AG04449 (cell line): Measurements from ENCODE around the gene LINGO4.

ENCODE experiments used
- CTCF ChIA-PET: fragments of 350-600 bp; formaldehyde crosslinking; extraction: SDS; loops from one replicate; lab custom pipeline; 2021; ENCODE audit warnings: antibody characterized with exemption; lab: Yijun Ruan, JAX
- POLR2A ChIA-PET: fragments of 400-600, 350-600 bp; formaldehyde crosslinking; extraction: SDS; loops from one replicate; lab custom pipeline; 2020; ENCODE audit warnings: antibody characterized with exemption, inconsistent platforms; lab: Yijun Ruan, JAX
- DNase-seq: peaks from one replicate; pipeline ENCODE4 v3.0.0-alpha.2; 2010; ENCODE audit warnings: low read depth, low spot score
- H3K4me3 ChIP-seq: 2 replicates; pipeline ENCODE4 v1.5.1; 2011; ENCODE audit warnings: low read depth, mild to moderate bottlenecking, control low read depth, low read length
- CTCF ChIP-seq: IDR thresholded peaks from one replicate; pipeline ENCODE4 v1.5.1; 2011; ENCODE audit warnings: mild to moderate bottlenecking, moderate library complexity, low read length, control low read depth, inconsistent platforms; ENCODE audit not compliant: insufficient read depth; ENCODE audit errors: missing control alignments

LINGO4 gene

DNA sequence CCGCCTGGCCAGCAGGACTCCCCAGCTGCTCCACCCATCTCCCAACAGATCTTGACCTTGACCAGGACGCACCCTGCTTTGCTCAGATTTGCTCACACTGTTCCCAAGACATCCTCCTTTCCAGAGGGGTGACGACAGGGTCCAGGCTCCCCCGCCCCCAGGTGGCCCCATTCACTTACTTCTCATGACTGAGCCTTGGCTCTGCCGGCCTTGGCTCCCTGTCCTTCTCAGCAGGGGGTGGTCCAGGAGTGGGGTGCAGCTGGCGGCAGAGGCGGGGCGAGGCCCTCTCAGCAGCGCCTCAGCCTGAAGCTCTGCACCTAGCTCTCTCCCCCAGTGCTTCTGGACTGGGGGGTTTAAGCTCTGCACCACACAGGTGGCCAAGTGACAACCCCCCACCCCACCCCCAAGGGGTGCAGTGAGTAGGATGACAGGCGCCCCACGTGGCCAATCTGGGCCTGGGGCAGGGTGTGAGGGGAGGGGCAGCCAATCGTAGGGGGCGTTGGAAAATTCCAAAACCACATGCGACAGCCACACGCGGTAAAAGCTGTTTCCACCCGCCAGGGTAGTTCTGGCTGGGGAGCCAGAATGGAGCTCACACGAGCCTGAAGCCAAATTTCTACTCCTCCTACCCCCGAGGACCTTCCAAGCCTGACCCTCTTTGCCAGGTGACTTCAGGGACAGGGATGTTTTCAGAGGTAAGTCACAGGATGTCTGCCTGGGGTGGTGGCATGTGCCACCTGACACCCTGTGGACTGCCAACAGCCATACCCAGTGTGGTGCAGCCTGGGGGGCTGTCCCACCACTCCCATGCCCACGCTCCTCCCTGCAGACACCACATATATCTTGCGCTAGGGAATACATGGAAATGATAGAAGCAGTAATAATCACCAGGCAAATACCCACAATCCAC, 20.8 kb upstream of the LINGO4 start:
- CTCF ChIA-PET, result no interaction called here
- POLR2A ChIA-PET, result no interaction called here
- H3K4me3 ChIP-seq, result no peak overlapping the region
- no peak for DNase-seq
- no peak for TF ChIP-seq CTCF

GRCh38 chr1:151825204-151825603, 20.0 kb upstream of the LINGO4 start:
- POLR2A ChIA-PET, result no interaction called here

DNA sequence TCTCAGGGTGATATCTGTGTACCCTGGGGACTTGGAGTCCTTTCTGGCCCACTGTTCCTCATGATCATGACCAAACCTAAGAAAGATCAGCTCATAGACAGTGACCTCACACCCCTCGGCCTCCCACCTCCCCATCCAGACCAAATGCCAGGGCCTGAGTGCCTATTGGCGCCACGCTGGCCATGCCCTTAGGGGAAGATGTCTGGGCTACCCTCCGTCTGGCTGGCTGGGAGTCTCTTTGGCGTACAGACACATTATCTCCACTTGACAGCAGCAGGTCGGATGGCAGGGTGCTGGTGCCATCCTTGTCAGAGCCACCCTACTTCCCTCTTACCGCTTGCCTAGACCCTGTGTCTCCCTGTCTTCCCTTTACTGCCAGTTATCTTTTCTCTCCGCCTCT, 18.0 kb upstream of the LINGO4 start:
- H3K4me3 ChIP-seq, result no peak overlapping the region
- no peak for DNase-seq
- ChIA-PET POLR2A (interaction anchor here (0.6 kb wide), 1 partner anchor 35 kb away, joined by 5 read pairs; no protein-coding TSS in a partner anchor), CTCF (no interaction called here)
- TF ChIP-seq CTCF, result no peak

More at GRCh38 chr1:151825204-151825603, 20.0 kb upstream of the LINGO4 start:
- DNase-seq, result no peak
- CTCF ChIA-PET, result no interaction called here
- no peak overlapping the region for H3K4me3 ChIP-seq
- TF ChIP-seq CTCF, result no peak

DNA sequence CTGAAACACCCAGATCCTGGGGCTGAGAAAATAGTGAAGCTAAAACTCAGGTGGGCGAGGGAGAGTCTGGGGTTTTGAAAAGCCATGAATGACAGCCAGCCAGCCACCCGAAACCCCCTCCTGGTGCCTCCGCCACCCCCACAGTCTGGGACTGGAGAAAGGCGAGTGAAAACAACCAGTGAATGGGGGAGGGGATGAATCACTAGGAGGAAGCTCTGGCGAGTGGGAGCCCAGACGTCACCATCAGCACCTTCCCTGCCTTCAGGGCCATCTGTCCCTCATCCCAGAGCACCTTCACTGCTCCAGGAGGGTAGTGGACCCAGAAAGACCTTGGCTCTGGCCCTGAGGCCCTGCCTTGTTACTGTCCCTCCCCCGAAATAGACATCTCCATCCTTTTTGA, 17.2 kb upstream of the LINGO4 start:
- H3K4me3 ChIP-seq, result no peak overlapping the region
- POLR2A ChIA-PET, result interaction anchor here (1.0 kb wide), 1 partner anchor 14 kb away, joined by 4 read pairs; no protein-coding TSS in a partner anchor
- DNase-seq, result no peak
- no peak for TF ChIP-seq CTCF
- CTCF ChIA-PET, result interaction anchor here (1.5 kb wide), 1 partner anchor 11 kb away, joined by 3 read pairs; no protein-coding TSS in a partner anchor

DNA sequence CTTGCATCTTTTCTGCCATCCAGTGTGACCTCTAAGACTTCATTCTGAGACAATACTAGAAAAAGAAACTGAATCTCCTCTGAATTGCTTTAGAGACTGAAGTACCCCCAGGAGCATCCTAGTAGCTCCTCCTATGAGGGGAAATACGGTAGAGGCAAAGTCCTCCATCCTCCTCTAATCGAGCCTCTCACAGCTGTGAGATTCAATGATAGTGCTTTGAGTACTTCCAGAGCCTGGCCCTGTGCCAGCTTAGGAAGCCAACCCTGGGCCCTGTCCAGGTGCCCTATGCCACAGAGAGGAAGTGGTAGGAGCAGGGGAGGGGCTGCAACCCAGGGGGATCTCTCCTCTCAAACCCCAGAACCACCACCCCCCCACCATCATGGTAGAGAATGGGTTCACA, 15.7 kb upstream of the LINGO4 start:
- no peak for TF ChIP-seq CTCF

GRCh38 chr1:151819976-151820623, 14.9 kb upstream of the LINGO4 start:
- POLR2A ChIA-PET, result no interaction called here
- H3K4me3 ChIP-seq, result no peak overlapping the region
- TF ChIP-seq CTCF, result no peak
- DNase-seq, result no peak
- CTCF ChIA-PET, result no interaction called here

More for the DNA sequence above, 15.7 kb upstream of the LINGO4 start:
- no peak overlapping the region for H3K4me3 ChIP-seq
- no peak for DNase-seq
- ChIA-PET CTCF (interaction anchor here (0.9 kb wide), 1 partner anchor 17 kb away, joined by 3 read pairs; no protein-coding TSS in a partner anchor), POLR2A (no interaction called here)
